GM12878 (cell line): ENCODE data around the gene SIRT3.

ENCODE experiments used
- MTA2 ChIP-seq: fragments of 450-650 bp; IDR thresholded peaks from 2 replicates; pipeline ENCODE4 v1.6.1; 2016; ENCODE audit warnings: low read depth, mild to moderate bottlenecking, moderate library complexity
- TF ChIP-seq, protein P1 (sequence below), 3 experiments: IDR thresholded peaks in 2 of 3; conservative IDR thresholded peaks in 1 of 3; 2 replicates each; pipeline ENCODE4 v1.5.1; 2011; ENCODE audit warnings: low read depth in 3 of 3, low read length in 3 of 3, mild to moderate bottlenecking in 3 of 3, control low read depth in 2 of 3, moderate library complexity in 2 of 3, inconsistent platforms in 1 of 3, mixed read lengths in 1 of 3; ENCODE audit not compliant: control insufficient read depth in 2 of 3, insufficient read depth in 1 of 3; ENCODE audit errors: extremely low read depth in 1 of 3

DNA sequence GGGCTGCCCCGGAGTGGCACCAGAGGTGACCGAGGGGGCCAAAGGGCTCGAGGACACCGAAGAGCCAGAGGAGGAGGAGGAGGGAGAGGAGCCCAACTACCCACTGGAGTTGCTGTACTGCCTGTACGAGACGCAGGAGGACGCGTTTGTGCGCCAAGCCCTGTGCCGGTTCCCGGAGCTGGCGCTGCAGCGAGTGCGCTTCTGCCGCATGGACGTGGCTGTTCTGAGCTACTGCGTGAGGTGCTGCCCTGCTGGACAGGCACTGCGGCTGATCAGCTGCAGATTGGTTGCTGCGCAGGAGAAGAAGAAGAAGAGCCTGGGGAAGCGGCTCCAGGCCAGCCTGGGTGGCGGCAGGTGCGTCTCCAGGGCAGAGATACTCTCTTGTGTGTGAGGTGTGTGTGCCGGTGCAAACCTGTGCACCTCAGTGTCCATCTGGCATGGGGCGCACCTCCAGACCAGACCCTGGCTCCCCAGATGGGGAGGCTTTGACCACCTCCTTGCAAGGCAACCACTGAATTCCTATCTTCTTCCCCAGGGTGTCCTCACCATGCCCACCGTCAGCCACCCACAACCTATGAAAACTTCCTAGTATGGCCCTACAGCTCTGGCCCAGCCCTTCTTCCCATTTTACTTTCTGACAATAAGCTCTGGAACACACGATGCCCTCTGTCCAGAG, 45.5 kb upstream of the SIRT3 start:
- TF ChIP-seq MTA2, result no peak
- TF ChIP-seq, protein P1, sequence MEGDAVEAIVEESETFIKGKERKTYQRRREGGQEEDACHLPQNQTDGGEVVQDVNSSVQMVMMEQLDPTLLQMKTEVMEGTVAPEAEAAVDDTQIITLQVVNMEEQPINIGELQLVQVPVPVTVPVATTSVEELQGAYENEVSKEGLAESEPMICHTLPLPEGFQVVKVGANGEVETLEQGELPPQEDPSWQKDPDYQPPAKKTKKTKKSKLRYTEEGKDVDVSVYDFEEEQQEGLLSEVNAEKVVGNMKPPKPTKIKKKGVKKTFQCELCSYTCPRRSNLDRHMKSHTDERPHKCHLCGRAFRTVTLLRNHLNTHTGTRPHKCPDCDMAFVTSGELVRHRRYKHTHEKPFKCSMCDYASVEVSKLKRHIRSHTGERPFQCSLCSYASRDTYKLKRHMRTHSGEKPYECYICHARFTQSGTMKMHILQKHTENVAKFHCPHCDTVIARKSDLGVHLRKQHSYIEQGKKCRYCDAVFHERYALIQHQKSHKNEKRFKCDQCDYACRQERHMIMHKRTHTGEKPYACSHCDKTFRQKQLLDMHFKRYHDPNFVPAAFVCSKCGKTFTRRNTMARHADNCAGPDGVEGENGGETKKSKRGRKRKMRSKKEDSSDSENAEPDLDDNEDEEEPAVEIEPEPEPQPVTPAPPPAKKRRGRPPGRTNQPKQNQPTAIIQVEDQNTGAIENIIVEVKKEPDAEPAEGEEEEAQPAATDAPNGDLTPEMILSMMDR (IDR thresholded peaks at IDR 0.05 in 2 of 3, conservative IDR thresholded peaks at IDR 0.05 in 1 of 3; ENCODE audit: control insufficient read depth in 2 of 3, extremely low read depth in 1 of 3, insufficient read depth in 1 of 3, low read depth in 3 of 3, low read length in 3 of 3), result no peak
